NCI-H748 treated with DMSO at 0.1 percent for 48 hours (cell line): Measurements from ENCODE around the gene BAIAP2.

Experiments used
- DNase-seq: peaks from one replicate; lab custom pipeline; 2025; lab: John Stamatoyannopoulos, UW

The BAIAP2 gene

GRCh38 chr17:81037798-81038733 lies 3.1 kb downstream of the BAIAP2 start:
- no peak for DNase-seq

- DNase-seq: no peak
Observed at GRCh38 chr17:81039096-81039495, 4.1 kb downstream of the BAIAP2 start.

DNA sequence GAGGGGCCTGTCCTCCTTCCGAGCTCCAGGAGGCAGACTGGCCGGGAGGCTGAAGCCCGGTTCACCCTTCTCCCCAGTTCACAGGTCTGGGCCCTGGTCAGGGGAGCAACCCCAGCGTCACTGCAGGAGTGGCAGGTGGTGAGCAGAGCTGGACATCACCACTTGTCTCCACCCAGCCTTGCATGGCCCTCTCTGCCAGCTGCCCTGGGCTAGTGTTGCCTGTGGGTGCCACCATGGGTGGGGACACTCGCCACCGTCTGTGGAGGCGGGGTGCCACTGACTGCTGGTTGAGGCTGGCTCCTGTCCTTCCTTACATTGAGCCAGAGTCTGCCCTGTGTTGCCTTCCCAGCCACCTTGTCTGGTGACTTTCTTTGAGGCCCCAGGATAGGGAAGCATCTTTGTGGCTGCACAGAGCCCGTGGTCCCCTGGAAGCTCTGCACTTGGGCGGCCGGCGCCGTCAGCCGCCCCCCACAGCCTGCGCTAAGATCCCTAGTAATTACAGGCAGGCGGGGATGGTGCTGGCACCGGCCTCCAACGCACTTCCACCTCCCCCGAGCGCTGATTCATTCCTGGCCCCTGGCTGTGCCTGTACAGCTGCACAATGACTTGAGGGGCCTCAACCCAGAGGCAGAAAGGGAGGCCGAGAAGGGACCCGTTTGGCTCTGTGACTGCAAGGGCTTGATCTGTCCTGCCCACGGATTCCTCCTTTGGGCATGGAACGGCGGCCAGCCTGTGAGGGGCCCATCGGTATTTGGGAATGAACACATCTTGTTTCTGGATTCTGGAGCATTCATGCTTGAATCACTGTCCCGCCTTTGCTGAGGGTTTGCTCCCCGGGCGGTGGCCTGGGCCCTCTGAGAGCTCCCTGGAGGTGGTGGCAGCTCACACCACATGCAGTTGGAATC lies 5.2 kb downstream of the BAIAP2 start:
- no peak for DNase-seq

GRCh38 chr17:81040791-81041337 lies 5.9 kb downstream of the BAIAP2 start:
- no peak for DNase-seq

- no peak for DNase-seq
Observed at GRCh38 chr17:81042606-81043005, 7.7 kb downstream of the BAIAP2 start.

DNA sequence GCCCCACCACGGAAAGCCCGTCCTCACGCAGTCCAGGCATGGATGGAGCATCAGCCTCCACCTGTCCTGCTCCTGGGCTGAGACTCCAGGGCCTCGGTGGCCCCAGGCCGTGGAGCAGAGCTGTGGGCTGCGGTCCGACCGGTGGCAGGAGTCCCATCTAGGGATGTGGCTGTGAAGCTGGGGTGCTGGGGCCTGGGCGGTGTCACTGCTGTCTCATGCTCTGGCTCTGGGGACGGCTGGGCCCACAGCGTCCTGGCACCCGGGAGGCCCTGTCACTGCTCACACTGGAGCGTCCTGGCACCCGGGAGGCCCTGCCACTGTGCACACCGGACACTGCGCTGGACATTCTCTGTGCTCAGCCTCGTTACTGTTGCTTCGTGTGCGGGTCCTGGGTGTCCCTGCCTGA lies 8.4 kb downstream of the BAIAP2 start:
- no peak for DNase-seq

- DNase-seq: no peak
Observed at GRCh38 chr17:81043725-81044427, 8.9 kb downstream of the BAIAP2 start.

- DNase-seq: no peak
Observed at GRCh38 chr17:81044428-81044763, 9.4 kb downstream of the BAIAP2 start.

DNA sequence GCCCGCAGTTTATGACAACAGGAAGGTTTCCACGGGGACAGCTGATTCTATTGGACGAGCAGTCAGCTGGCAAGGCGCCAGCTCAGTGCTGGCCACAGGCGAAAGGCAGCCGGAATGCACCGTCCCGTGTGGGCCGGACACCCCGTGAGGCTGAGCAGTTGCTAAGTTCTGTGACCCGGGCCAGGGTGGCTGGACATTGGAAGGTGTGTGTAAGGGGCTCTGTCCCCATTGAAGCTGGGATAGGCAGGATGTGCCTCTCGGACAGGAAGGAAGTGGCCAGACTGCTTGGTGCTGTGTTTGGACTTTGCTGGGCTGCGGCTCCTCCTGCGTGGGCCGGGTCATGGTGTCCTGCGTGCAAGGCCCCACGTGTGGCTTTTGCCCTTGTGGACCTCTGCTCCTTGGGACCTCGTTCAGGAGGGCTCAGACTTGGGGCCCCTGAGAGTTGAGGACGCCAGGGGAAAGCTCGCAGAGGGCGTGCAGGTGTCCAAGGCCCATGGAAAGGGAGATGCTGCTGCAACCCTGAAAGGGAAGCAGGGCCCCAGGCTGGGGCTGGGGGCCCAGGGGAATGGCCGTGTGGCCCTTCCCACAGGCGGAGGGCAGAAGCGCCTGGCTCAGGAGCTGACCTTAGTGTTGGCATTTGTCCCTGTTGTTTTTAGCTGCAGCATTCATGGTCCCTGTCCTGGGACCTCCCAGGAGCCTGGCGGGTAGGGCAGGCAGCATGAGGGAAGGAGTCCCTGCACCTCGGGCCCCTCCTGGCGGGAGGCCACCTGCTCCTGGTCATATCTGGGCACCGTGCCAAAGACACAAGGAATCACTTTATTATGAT lies 10.0 kb downstream of the BAIAP2 start:
- no peak for DNase-seq

DNA sequence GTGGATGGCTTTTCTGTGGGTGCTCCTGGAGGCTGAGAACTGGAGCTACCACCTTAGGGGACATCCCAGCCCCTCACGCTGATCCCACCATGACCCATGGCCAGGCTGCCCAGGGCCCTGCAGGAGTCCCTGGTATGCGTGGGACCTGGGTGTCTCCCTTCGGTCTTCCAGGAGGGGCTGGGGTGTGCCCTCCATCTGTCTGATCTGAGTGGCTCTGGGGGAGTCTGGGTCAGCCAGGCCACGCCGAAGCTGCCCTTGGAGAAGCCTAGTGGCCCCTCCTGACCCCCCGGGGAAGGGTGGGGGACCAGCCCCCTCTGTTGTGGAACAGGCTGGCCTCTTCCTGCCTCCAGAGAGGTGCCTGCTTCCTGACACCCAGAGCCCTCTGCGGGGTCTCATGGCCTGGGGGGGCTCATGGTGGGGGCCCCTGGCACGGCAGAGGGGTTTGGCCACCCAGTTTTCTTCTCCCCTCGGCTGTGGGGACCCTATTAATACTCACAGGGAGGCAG lies 10.7 kb downstream of the BAIAP2 start:
- no peak for DNase-seq

- no peak for DNase-seq
Observed at GRCh38 chr17:81046132-81046769, 11.3 kb downstream of the BAIAP2 start.

DNA sequence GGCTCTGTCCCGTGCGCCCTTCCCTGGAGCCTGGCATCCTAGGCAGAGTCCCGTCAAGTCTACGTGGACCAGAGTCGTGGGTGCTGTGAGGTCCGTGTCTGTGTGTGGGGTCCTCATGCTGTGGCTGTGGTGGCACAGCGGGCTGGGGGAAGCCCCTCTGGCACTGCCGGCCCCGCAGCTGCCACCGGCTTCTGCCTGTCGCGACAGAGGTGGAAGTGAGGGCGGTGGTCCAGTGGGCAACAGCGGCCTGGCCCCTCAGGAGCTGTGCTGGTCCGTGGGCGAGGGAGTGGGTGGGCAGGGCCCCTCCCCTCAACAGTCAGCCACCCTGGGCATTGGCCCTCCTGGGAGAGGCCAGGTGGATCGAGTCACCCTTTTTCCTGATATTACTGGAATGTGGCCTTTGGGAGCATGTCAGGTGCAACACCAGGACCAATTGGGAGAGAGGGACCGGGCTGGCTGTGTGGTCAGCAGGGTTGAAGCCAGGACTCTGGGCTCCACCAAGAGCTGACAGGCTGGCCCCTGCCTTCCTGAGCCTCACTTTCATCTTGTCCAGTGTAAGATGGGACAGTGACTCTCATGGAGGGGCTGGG lies 11.9 kb downstream of the BAIAP2 start:
- DNase-seq: no peak

DNA sequence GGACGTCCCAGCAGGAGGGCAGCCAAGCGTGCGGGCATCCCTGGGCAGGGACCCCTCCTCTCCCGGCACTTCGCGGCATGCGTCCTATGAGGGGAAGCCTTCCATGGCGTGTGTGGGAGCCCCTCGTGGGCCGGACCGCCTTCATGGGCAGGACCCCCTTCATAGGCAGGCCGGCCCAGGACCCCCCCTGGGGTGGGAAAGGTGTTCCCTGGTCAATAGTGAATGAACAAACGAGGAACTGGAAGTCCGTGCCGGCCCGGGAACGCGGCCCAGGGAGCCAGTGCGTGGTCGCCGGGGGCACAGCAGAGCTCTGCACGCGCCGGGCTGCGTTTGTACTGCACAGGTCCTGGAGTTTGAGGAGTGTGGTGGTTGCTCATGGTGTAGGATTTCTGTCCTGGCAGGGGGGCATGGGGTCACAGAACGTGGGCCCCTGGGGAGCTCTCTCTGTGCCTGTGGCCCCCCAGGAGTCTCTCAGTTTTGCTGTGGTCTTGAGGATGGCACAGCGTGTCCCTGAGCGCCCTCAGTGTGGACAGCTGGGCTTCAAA lies 13.9 kb downstream of the BAIAP2 start:
- DNase-seq: no peak

DNA sequence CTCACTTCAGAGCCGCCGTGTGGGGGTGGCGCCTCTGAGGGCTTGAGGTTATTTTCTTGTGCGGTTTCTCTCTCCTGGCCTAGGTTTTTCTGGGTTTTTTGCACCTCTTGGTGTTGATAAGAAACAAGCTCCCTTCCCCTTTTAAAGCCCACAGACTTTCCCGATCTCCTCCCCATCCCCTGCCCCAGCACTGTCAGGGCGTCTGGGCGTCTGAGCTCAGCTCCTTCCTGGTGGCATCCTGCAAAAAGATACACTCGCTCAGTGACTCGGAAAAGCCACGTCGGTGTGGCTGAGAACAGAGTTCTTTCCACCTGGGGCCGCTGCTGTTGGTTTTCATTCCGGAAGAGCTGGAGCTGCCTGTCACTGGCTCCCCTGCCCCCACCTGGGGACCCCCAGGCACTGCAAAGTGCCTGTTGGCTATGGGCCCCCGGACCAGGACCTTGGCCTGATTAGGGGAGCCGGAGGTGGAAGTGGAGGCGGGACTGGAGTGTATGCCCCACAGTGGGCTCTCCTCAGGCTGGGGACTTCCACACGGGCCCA lies 14.5 kb downstream of the BAIAP2 start:
- DNase-seq: no peak

DNA sequence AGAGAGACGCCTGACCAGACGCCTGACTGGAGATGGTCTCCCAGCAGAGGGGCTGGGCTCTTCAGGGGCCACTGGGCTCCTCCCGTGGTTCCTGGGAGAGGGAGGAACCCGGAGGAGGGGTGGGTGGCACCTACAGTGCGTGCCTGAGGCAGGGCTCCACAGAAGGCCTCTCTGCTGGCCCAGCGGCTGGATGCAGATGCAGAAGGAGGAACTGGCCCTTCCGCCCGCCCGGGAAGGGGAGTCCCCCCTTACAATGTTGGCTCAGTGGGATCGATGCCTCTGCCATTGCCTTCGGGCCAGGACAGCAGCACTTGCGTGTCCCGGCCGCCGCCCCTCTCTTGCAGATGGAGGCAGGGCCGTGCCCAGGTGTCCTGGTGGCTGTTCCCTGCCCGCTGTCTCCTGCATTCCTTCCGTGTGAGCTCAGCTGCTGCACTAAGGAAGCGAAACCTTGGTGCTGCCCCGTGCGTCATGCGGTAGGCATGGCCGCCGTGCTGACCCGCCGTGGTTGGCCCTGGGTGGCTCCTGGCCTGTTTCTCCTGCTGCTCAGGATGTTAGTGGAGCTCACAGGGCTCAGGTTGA lies 15.1 kb downstream of the BAIAP2 start:
- no peak for DNase-seq

- DNase-seq: no peak
Observed at GRCh38 chr17:81050645-81051625, 16.0 kb downstream of the BAIAP2 start.

DNA sequence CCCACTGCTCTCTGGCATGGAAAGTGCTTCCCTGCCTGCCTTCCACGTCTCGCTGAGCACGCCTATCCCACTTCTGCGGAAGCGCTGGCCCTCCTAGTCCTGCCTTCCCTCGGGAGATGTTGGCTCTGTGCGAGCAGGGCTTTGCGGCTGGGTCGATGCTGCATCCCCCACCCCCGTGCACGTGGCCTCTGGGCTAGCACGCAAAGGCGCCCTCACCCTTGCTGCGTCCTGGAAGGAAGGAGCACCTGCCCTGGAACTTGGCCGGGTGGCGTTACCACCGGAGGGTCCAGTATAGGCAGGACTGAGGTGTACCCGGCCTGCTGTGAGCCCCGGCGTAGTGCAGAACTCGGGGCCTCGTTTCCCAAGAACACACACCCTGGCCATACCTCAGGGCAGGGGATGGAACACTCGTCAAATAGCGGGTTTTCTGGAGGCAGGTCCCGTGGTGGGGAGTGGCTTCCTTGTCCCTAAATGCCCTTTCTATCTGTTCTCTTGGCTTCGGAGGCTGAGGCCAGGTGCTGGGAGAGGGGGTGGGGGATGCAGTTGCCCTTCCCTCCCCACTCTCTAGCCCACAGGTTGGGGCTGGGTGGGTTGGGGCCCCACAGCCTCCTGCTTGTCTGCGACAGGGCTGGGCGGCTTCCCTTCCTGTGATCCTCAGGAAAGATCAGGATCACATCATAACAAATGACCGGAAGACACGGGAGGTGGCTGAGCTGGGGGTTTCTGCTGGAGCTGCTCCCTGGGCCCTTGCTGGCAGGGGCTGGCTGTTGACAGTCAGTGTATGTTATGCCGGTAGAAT lies 17.4 kb downstream of the BAIAP2 start:
- DNase-seq: no peak
